GM21619 (cell line): Measurements from ENCODE around the gene CINP.
"Not testable (repeated sequence)": the region's sequence is repeated elsewhere in the genome, so short reads cannot be mapped to it uniquely, and the experiment has no call there.

Experiments used
- ATAC-seq: cut with Tn5 transposase; IDR thresholded peaks from one replicate; pipeline ENCODE4 v1.9.1; 2021; ENCODE audit not compliant: unreplicated experiment

The CINP gene

GRCh38 chr14:102356280-102356679 is 6.4 kb downstream of the CINP start:
- no peak for ATAC-seq

GRCh38 chr14:102353126-102353619 is 9.5 kb downstream of the CINP start:
- no peak for ATAC-seq

- ATAC-seq: no peak
Observed at GRCh38 chr14:102352213-102352612, 10.5 kb downstream of the CINP start.

GRCh38 chr14:102351593-102351992 is 11.1 kb downstream of the CINP start:
- not testable (repeated sequence) for ATAC-seq

- ATAC-seq: no peak
Observed at GRCh38 chr14:102351023-102351422, 11.7 kb downstream of the CINP start.

- ATAC-seq: no peak
Observed at GRCh38 chr14:102348376-102348775, 14.3 kb downstream of the CINP start.

GRCh38 chr14:102346645-102347044 is 16.0 kb downstream of the CINP start:
- no peak for ATAC-seq

GRCh38 chr14:102345232-102345631 is 17.5 kb downstream of the CINP start:
- ATAC-seq: no peak

GRCh38 chr14:102344485-102344884 is 18.2 kb downstream of the CINP start:
- no peak for ATAC-seq

GRCh38 chr14:102344084-102344483 is 18.6 kb downstream of the CINP start:
- no peak for ATAC-seq

- no peak for ATAC-seq
Observed at GRCh38 chr14:102342238-102342637, 20.5 kb downstream of the CINP start.

GRCh38 chr14:102341566-102341965 is 21.1 kb downstream of the CINP start:
- ATAC-seq: no peak

- ATAC-seq: no peak
Observed at GRCh38 chr14:102338724-102339123, 24.0 kb downstream of the CINP start.

GRCh38 chr14:102335163-102335562 is 27.5 kb downstream of the CINP start:
- ATAC-seq: no peak

- no peak for ATAC-seq
Observed at GRCh38 chr14:102333795-102334705, 28.6 kb downstream of the CINP start.

GRCh38 chr14:102333390-102333789 is 29.3 kb downstream of the CINP start:
- ATAC-seq: no peak

GRCh38 chr14:102330806-102331205 is 31.9 kb downstream of the CINP start:
- no peak for ATAC-seq

- not testable (repeated sequence) for ATAC-seq
Observed at GRCh38 chr14:102329381-102329780, 33.3 kb downstream of the CINP start.

GRCh38 chr14:102326583-102326982 is 36.1 kb downstream of the CINP start:
- no peak for ATAC-seq

- no peak for ATAC-seq
Observed at GRCh38 chr14:102325791-102326345, 36.8 kb downstream of the CINP start.

GRCh38 chr14:102323102-102323501 is 39.6 kb downstream of the CINP start:
- no peak for ATAC-seq
